SK-N-SH (cell line): Measurements from ENCODE around the gene SRRM2. TPM values are rescaled to one million over a fixed set of nuclear protein-coding genes. Genes with fewer than 3 reads are reported as not detected.

Source experiments
- CTCF ChIA-PET: fragments of 300-600, 350-600 bp; formaldehyde crosslinking; extraction: SDS; loops from one replicate; lab custom pipeline; 2021; lab: Yijun Ruan, JAX
- POLR2A ChIA-PET: fragments of 350-600 bp; sonication (Branson Sonifier 250); formaldehyde crosslinking; extraction: SDS; loops from one replicate; lab custom pipeline; 2020; ENCODE audit warnings: antibody characterized with exemption, inconsistent platforms; lab: Yijun Ruan, JAX
- DNase-seq: peaks from one replicate; pipeline ENCODE4 v3.0.0; 2012
- H2AFZ ChIP-seq: fragments of 200-600 bp; sonication (generic); 2 replicates; pipeline ENCODE4 v1.8.1; 2016; ENCODE audit warnings: antibody characterized with exemption, mild to moderate bottlenecking, low read depth
- H3F3A ChIP-seq: fragments of 200-600 bp; sonication (generic); replicated peaks from 2 replicates; pipeline ENCODE3; 2016; ENCODE audit warnings: antibody characterized with exemption, mild to moderate bottlenecking; ENCODE audit not compliant: insufficient read depth
- H3K27ac ChIP-seq, 2 experiments: fragments of 200-500 bp in 1 of 2; fragments of 200-600 bp in 1 of 2; sonication (Bioruptor generic) in 1 of 2; sonication (generic), shearing (Covaris generic) in 1 of 2; 2 replicates each; pipeline versions ENCODE4 v1.5.1 to v1.6.1; 2014 to 2016; ENCODE audit warnings: low read depth in 2 of 2, inconsistent platforms in 1 of 2, low read length in 1 of 2, mild to moderate bottlenecking in 1 of 2, mixed read lengths in 1 of 2
- H3K27me3 ChIP-seq: fragments of 200-600 bp; sonication (generic), shearing (Covaris generic); 2 replicates; pipeline ENCODE4 v1.6.1; 2016; ENCODE audit warnings: mixed run types; ENCODE audit not compliant: insufficient read depth
- H3K36me3 ChIP-seq, 2 experiments: fragments of 200-500 bp in 1 of 2; fragments of 200-600 bp in 1 of 2; sonication (Bioruptor generic) in 1 of 2; sonication (generic) in 1 of 2; replicated peaks in 1 of 2; 2 replicates each; pipeline versions ENCODE3 to v1.5.1; 2014 to 2016; ENCODE audit warnings: low read length in 1 of 2, mild to moderate bottlenecking in 1 of 2; ENCODE audit not compliant: insufficient read depth in 2 of 2, control insufficient read depth in 1 of 2
- H3K4me1 ChIP-seq, 2 experiments: fragments of 200-500 bp in 1 of 2; fragments of 200-600 bp in 1 of 2; sonication (Bioruptor generic) in 1 of 2; sonication (generic), shearing (Covaris generic) in 1 of 2; 2 replicates each; pipeline versions ENCODE4 v1.5.1 to v1.6.1; 2014 to 2016; ENCODE audit warnings: low read depth in 1 of 2, low read length in 1 of 2, mixed run types in 1 of 2; ENCODE audit not compliant: insufficient read depth in 2 of 2, control insufficient read depth in 1 of 2
- H3K4me2 ChIP-seq: fragments of 200-600 bp; sonication (generic), shearing (Covaris generic); 2 replicates; pipeline ENCODE4 v1.6.1; 2017; ENCODE audit warnings: mixed run types
- H3K4me3 ChIP-seq, 2 experiments: fragments of 200-500 bp in 1 of 2; fragments of 200-600 bp in 1 of 2; sonication (Bioruptor generic) in 1 of 2; sonication (generic), shearing (Covaris generic) in 1 of 2; 2 replicates each; pipeline versions ENCODE4 v1.5.1 to v1.8.1; 2014 to 2016; ENCODE audit warnings: low read depth in 2 of 2, inconsistent platforms in 1 of 2, low read length in 1 of 2, mild to moderate bottlenecking in 1 of 2, mixed read lengths in 1 of 2, moderate library complexity in 1 of 2
- H3K79me2 ChIP-seq: fragments of 200-600 bp; sonication (generic); 2 replicates; pipeline ENCODE4 v1.8.1; 2017; ENCODE audit warnings: mild to moderate bottlenecking; ENCODE audit not compliant: insufficient read depth
- H3K9ac ChIP-seq: fragments of 200-600 bp; sonication (generic); 2 replicates; pipeline ENCODE4 v1.6.1; 2017; ENCODE audit warnings: mixed run types
- H3K9me2 ChIP-seq: fragments of 200-600 bp; sonication (generic); 2 replicates; pipeline ENCODE4 v1.6.1; 2017; ENCODE audit warnings: mixed run types
- H3K9me3 ChIP-seq: fragments of 200-600 bp; sonication (generic); 2 replicates; pipeline ENCODE4 v1.6.1; 2017; ENCODE audit warnings: mixed run types, mild to moderate bottlenecking, moderate library complexity
- H4K20me1 ChIP-seq: fragments of 200-600 bp; sonication (generic); 2 replicates; pipeline ENCODE4 v1.6.1; 2017; ENCODE audit warnings: mild to moderate bottlenecking, mixed run types; ENCODE audit not compliant: insufficient read depth
- ELF1 ChIP-seq: IDR thresholded peaks from 2 replicates; pipeline ENCODE4 v1.4.0; 2012
- GATA2 ChIP-seq: sonication (generic); formaldehyde crosslinking; IDR thresholded peaks from 2 replicates; pipeline ENCODE4 v1.5.0; 2020; ENCODE audit warnings: mild to moderate bottlenecking, missing genetic modification reagents
- JUND ChIP-seq: IDR thresholded peaks from 2 replicates; pipeline ENCODE4 v1.4.0; 2012
- NRF1 ChIP-seq: IDR thresholded peaks from 2 replicates; pipeline ENCODE4 v1.6.1; 2012; ENCODE audit warnings: low read depth, mild to moderate bottlenecking, low read length
- RAD21 ChIP-seq: IDR thresholded peaks from 2 replicates; pipeline ENCODE4 v1.6.1; 2012; ENCODE audit warnings: mild to moderate bottlenecking, low read length
- RFX5 ChIP-seq: IDR thresholded peaks from 2 replicates; pipeline ENCODE4 v1.6.1; 2012; ENCODE audit warnings: mild to moderate bottlenecking, improper control_type of control experiment, low read length
- RXRA ChIP-seq: IDR thresholded peaks from 2 replicates; pipeline ENCODE4 v1.4.0; 2012; ENCODE audit warnings: low read depth, mild to moderate bottlenecking, borderline replicate concordance
- SIN3A ChIP-seq: IDR thresholded peaks from 2 replicates; pipeline ENCODE4 v1.6.1; 2012; ENCODE audit warnings: low read depth, mild to moderate bottlenecking, low read length, moderate library complexity, borderline replicate concordance
- TAF1 ChIP-seq: IDR thresholded peaks from 2 replicates; pipeline ENCODE4 v1.6.1; 2012; ENCODE audit warnings: low read depth, mild to moderate bottlenecking, low read length, moderate library complexity, borderline replicate concordance
- YY1 ChIP-seq: IDR thresholded peaks from 2 replicates; pipeline ENCODE4 v1.4.0; 2012; ENCODE audit warnings: low read depth, mild to moderate bottlenecking
- WGBS: methylation state at CpG from one replicate; pipeline ENCODE4 v1.1.6; 2017; ENCODE audit warnings: low lambda C conversion rate; 5-methylcytosine and 5-hydroxymethylcytosine counted together
- polyA plus RNA-seq, 3 experiments: library from polyadenylated mRNA; depleted of rRNA; stranded (reverse); fragments of >200 nt; gene quantifications; 2 replicates each; pipeline ENCODE4 v1.2.3, GENCODE V29; 2012
- TF ChIP-seq, protein P1 (sequence below): IDR thresholded peaks from 2 replicates; pipeline ENCODE4 v1.6.1; 2012; ENCODE audit warnings: mild to moderate bottlenecking, low read depth, low read length, moderate library complexity
- TF ChIP-seq, protein P2 (sequence below): IDR thresholded peaks from 2 replicates; pipeline ENCODE4 v1.4.0; 2012; ENCODE audit warnings: low read depth

The SRRM2 gene
- polyA plus RNA-seq, 1 of the 3 experiments (the other 2 are of a cell fraction) = 143 TPM

GRCh38 chr16:2726923-2727322 lies 25.5 kb upstream of the SRRM2 start:
- TF ChIP-seq, protein P1, sequence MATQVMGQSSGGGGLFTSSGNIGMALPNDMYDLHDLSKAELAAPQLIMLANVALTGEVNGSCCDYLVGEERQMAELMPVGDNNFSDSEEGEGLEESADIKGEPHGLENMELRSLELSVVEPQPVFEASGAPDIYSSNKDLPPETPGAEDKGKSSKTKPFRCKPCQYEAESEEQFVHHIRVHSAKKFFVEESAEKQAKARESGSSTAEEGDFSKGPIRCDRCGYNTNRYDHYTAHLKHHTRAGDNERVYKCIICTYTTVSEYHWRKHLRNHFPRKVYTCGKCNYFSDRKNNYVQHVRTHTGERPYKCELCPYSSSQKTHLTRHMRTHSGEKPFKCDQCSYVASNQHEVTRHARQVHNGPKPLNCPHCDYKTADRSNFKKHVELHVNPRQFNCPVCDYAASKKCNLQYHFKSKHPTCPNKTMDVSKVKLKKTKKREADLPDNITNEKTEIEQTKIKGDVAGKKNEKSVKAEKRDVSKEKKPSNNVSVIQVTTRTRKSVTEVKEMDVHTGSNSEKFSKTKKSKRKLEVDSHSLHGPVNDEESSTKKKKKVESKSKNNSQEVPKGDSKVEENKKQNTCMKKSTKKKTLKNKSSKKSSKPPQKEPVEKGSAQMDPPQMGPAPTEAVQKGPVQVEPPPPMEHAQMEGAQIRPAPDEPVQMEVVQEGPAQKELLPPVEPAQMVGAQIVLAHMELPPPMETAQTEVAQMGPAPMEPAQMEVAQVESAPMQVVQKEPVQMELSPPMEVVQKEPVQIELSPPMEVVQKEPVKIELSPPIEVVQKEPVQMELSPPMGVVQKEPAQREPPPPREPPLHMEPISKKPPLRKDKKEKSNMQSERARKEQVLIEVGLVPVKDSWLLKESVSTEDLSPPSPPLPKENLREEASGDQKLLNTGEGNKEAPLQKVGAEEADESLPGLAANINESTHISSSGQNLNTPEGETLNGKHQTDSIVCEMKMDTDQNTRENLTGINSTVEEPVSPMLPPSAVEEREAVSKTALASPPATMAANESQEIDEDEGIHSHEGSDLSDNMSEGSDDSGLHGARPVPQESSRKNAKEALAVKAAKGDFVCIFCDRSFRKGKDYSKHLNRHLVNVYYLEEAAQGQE = no peak
- TF ChIP-seq, protein P2, sequence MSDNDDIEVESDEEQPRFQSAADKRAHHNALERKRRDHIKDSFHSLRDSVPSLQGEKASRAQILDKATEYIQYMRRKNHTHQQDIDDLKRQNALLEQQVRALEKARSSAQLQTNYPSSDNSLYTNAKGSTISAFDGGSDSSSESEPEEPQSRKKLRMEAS = no peak
- no peak for TF ChIP-seq RFX5
- no peak for TF ChIP-seq RAD21
- TF ChIP-seq TAF1 = no peak
- TF ChIP-seq RXRA = no peak
- TF ChIP-seq SIN3A = no peak
- no peak for TF ChIP-seq JUND
- no peak for TF ChIP-seq NRF1
- no peaks in the 10 kb centered on the region for H3K9me2 ChIP-seq
- no peak overlapping the region for H3K27ac ChIP-seq
- no peaks in the 10 kb centered on the region for H3K4me1 ChIP-seq
- H3K36me3 ChIP-seq = no peaks in the 10 kb centered on the region
- H3F3A ChIP-seq = peaks cover 2% of the 10 kb centered on the region
- no peaks in the 10 kb centered on the region for H3K27me3 ChIP-seq
- no peak overlapping the region for H3K9ac ChIP-seq
- ChIA-PET CTCF (interaction anchor here (1.5 kb wide), 1 partner anchor 141 kb away, joined by 3 read pairs; no protein-coding TSS in a partner anchor), POLR2A (no interaction called here)
- no peaks in the 10 kb centered on the region for H4K20me1 ChIP-seq
- 75% methylated on average over 5 of the region's 5 CpGs for WGBS
- no peak for DNase-seq
- no peaks in the 10 kb centered on the region for H3K9me3 ChIP-seq
- H3K4me2 ChIP-seq = no peak overlapping the region
- no peak overlapping the region for H2AFZ ChIP-seq
- H3K79me2 ChIP-seq = no peaks in the 10 kb centered on the region
- no peak overlapping the region for H3K4me3 ChIP-seq

GRCh38 chr16:2728034-2728433 lies 24.4 kb upstream of the SRRM2 start:
- H3F3A ChIP-seq = peaks cover 2% of the 10 kb centered on the region
- H3K27ac ChIP-seq = no peak overlapping the region
- CTCF ChIA-PET = interaction anchor here (1.5 kb wide), 1 partner anchor 140 kb away, joined by 3 read pairs; no protein-coding TSS in a partner anchor
- no peaks in the 10 kb centered on the region for H3K4me1 ChIP-seq
- no peak overlapping the region for H3K4me3 ChIP-seq
- H3K27me3 ChIP-seq = no peaks in the 10 kb centered on the region
- H3K36me3 ChIP-seq = no peaks in the 10 kb centered on the region
- no peaks in the 10 kb centered on the region for H3K79me2 ChIP-seq
- H3K9ac ChIP-seq = no peak overlapping the region
- TF ChIP-seq RXRA (no peak), YY1 (no peak), ELF1 (no peak), JUND (no peak), GATA2 (CRISPR knock-in tag) (no peak), TAF1 (no peak)
- H3K9me2 ChIP-seq = no peaks in the 10 kb centered on the region
- H2AFZ ChIP-seq = no peak overlapping the region
- POLR2A ChIA-PET = no interaction called here
- no peaks in the 10 kb centered on the region for H3K9me3 ChIP-seq
- no peak overlapping the region for H3K4me2 ChIP-seq
- no peaks in the 10 kb centered on the region for H4K20me1 ChIP-seq
- DNase-seq = no peak
- 93% methylated on average over 7 of the region's 7 CpGs for WGBS
